Trophoblast cell (in vitro differentiated cells and primary cell): ENCODE measurements around the gene KLF7.

ENCODE experiments used
- DNase-seq, 2 donors: peaks; one replicate each; pipeline ENCODE4 v3.0.0-alpha.2; 2016
- H2AFZ ChIP-seq: 2 replicates; pipeline ENCODE4 v1.6.1; 2013; ENCODE audit warnings: low read length, moderate library complexity, mild to moderate bottlenecking; ENCODE audit not compliant: insufficient read depth, poor library complexity
- H2AK5ac ChIP-seq: 2 replicates; pipeline ENCODE4 v1.6.1; 2013; ENCODE audit warnings: mild to moderate bottlenecking, low read length
- H2BK120ac ChIP-seq: 2 replicates; pipeline ENCODE4 v1.6.1; 2013; ENCODE audit warnings: low read length, mild to moderate bottlenecking, moderate library complexity; ENCODE audit not compliant: insufficient read depth, poor library complexity
- H2BK12ac ChIP-seq: 2 replicates; pipeline ENCODE4 v1.6.1; 2013; ENCODE audit warnings: mild to moderate bottlenecking, low read length, moderate library complexity
- H2BK5ac ChIP-seq: 2 replicates; pipeline ENCODE4 v1.6.1; 2013; ENCODE audit warnings: low read length, low read depth, moderate library complexity, mild to moderate bottlenecking; ENCODE audit not compliant: poor library complexity
- H3K14ac ChIP-seq: 2 replicates; pipeline ENCODE4 v1.6.1; 2013; ENCODE audit warnings: mild to moderate bottlenecking, low read length
- H3K18ac ChIP-seq: 2 replicates; pipeline ENCODE4 v1.6.1; 2013; ENCODE audit warnings: mild to moderate bottlenecking, low read length
- H3K23ac ChIP-seq: 2 replicates; pipeline ENCODE4 v1.6.1; 2013; ENCODE audit warnings: low read length
- H3K27ac ChIP-seq: 2 replicates; pipeline ENCODE4 v1.5.1; 2013; ENCODE audit warnings: low read depth, mild to moderate bottlenecking, inconsistent platforms, low read length, moderate library complexity
- H3K27me3 ChIP-seq: 2 replicates; pipeline ENCODE4 v1.6.1; 2013; ENCODE audit warnings: inconsistent platforms, mild to moderate bottlenecking, low read length, moderate library complexity; ENCODE audit not compliant: insufficient read depth
- H3K36me3 ChIP-seq, 2 experiments: 1 replicate in 1 of 2; 2 replicates in 1 of 2; pipeline ENCODE4 v1.6.1; 2013; ENCODE audit warnings: low read length in 2 of 2, mild to moderate bottlenecking in 2 of 2, moderate library complexity in 1 of 2; ENCODE audit not compliant: insufficient read depth in 2 of 2, control insufficient read depth in 1 of 2
- H3K4ac ChIP-seq: 2 replicates; pipeline ENCODE4 v1.6.1; 2013; ENCODE audit warnings: low read depth, mild to moderate bottlenecking, low read length, moderate library complexity
- H3K4me1 ChIP-seq, 2 experiments: 1 replicate in 1 of 2; 2 replicates in 1 of 2; pipeline ENCODE4 v1.6.1; 2013; ENCODE audit warnings: low read length in 2 of 2, mild to moderate bottlenecking in 2 of 2, moderate library complexity in 1 of 2; ENCODE audit not compliant: insufficient read depth in 2 of 2, control insufficient read depth in 1 of 2
- H3K4me2 ChIP-seq: 2 replicates; pipeline ENCODE4 v1.6.1; 2013; ENCODE audit warnings: inconsistent platforms, mild to moderate bottlenecking, low read length, moderate library complexity
- H3K4me3 ChIP-seq: 2 replicates; pipeline ENCODE4 v1.5.1; 2013; ENCODE audit warnings: mild to moderate bottlenecking, low read depth, low read length, inconsistent platforms
- H3K79me1 ChIP-seq: one replicate; pipeline ENCODE4 v1.6.1; 2013; ENCODE audit warnings: low read length
- H3K79me2 ChIP-seq: 2 replicates; pipeline ENCODE4 v1.6.1; 2013; ENCODE audit warnings: low read length, mild to moderate bottlenecking; ENCODE audit not compliant: control insufficient read depth, insufficient read depth, poor library complexity
- H3K9ac ChIP-seq: 2 replicates; pipeline ENCODE4 v1.6.1; 2013; ENCODE audit warnings: mild to moderate bottlenecking, low read length
- H3K9me3 ChIP-seq: 2 replicates; pipeline ENCODE4 v1.6.1; 2013; ENCODE audit warnings: low read depth, mild to moderate bottlenecking, control low read depth, inconsistent platforms, low read length; ENCODE audit not compliant: insufficient read depth
- H4K12ac ChIP-seq: 2 replicates; pipeline ENCODE4 v1.6.1; 2013; ENCODE audit warnings: low read depth, mild to moderate bottlenecking, low read length, moderate library complexity
- H4K8ac ChIP-seq: 2 replicates; pipeline ENCODE4 v1.6.1; 2013; ENCODE audit warnings: low read depth, mild to moderate bottlenecking, low read length, moderate library complexity
- H4K91ac ChIP-seq: one replicate; pipeline ENCODE4 v1.6.1; 2013; ENCODE audit warnings: low read depth, mild to moderate bottlenecking, low read length, moderate library complexity
- WGBS: extraction: QIAGEN DNeasy Blood & Tissue Kit; methylation state at CpG from one replicate; pipeline ENCODE4 v1.1.7; 2013; ENCODE audit warnings: missing lambda C conversion rate; ENCODE audit not compliant: insufficient read length, insufficient coverage; ENCODE audit errors: extremely low coverage; 5-methylcytosine and 5-hydroxymethylcytosine counted together

Gene KLF7

DNA sequence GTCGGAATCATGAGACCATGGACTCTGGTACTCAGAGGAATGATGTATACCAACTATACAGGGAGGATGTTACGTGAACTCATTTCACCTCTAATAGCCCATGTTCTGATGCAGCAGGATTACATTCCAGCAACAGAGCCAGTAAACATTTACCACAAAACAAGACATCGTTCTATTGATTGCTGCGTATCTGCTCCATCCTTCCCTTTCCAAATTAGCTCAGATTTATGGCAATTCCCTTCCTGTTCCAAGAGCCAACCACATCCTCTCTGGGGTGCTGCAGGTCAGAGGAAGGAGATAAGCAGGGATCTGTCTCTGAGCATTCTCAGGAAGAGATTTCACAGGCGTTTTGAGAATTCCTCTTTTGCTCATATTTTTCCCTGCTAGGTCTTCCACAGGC, 98.3 kb downstream of the KLF7 start:
- Histone ChIP-seq H3K4me1 (peaks cover 0 to 2% of the 10 kb centered on the region in 2 experiments), H3K14ac (no peak overlapping the region), H3K79me2 (no peaks in the 10 kb centered on the region), H4K91ac (no peak overlapping the region), H3K18ac (no peak overlapping the region), H2AFZ (no peak overlapping the region), H4K12ac (no peak overlapping the region), H3K27ac (no peak overlapping the region), H2AK5ac (no peak overlapping the region), H3K4ac (no peak overlapping the region), H3K36me3 (no peaks in the 10 kb centered on the region), H3K4me3 (no peak overlapping the region), H3K27me3 (no peaks in the 10 kb centered on the region), H3K23ac (no peak overlapping the region), H3K9me3 (peaks cover 1% of the 10 kb centered on the region), H3K79me1 (no peaks in the 10 kb centered on the region), H2BK120ac (no peak overlapping the region), H2BK5ac (no peak overlapping the region), H4K8ac (no peak overlapping the region), H3K9ac (no peak overlapping the region), H2BK12ac (no peak overlapping the region), H3K4me2 (no peak overlapping the region)
- DNase-seq: no peak
- WGBS: no CpG with 5 or more reads among the region's 5 CpGs

DNA sequence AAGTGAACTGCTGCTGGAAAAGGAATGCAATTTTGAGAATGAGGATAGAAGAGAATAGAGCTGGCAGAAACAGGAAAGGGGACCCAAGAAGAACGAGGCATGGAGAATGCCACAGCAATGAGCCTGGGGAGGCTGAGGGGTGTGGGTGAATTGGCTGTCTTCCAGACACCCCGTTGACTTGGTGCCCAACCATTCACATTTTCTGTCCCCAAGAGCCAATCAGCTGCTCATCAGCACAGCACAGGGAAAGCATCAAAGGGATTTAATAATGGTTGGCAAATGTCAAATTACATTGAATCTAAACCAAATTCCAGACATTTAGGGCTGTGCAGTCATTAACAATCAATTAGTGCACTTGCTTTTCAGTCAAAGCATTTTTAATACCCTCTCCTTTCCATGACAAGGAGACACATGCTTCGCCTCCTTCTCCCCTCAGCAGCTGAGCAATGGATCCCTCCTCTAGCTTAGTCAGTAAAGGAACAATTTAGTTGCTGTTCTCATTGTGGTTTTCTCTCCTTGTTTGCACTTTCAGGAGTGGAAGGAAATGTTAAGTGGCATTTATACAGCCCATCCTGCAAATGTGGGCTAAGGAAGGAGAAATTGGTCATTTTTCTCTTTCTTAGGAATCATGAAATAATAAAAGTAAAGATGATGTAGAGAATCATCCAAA, 98.8 kb downstream of the KLF7 start:
- Histone ChIP-seq H3K27me3 (no peaks in the 10 kb centered on the region), H3K36me3 (no peaks in the 10 kb centered on the region), H2BK12ac (no peak overlapping the region), H4K91ac (no peak overlapping the region), H3K9me3 (peaks cover 1% of the 10 kb centered on the region), H4K8ac (no peak overlapping the region), H3K4me2 (no peak overlapping the region), H3K23ac (no peak overlapping the region), H3K18ac (no peak overlapping the region), H3K4ac (no peak overlapping the region), H3K79me1 (no peaks in the 10 kb centered on the region), H3K14ac (no peak overlapping the region), H2AFZ (no peak overlapping the region), H2BK5ac (no peak overlapping the region), H4K12ac (no peak overlapping the region), H3K79me2 (no peaks in the 10 kb centered on the region), H3K4me3 (no peak overlapping the region), H3K9ac (no peak overlapping the region), H2AK5ac (no peak overlapping the region), H3K4me1 (peaks cover 0 to 2% of the 10 kb centered on the region in 2 experiments), H2BK120ac (no peak overlapping the region), H3K27ac (no peak overlapping the region)
- no peak for DNase-seq
- WGBS: no CpG with 5 or more reads among the region's 3 CpGs

DNA sequence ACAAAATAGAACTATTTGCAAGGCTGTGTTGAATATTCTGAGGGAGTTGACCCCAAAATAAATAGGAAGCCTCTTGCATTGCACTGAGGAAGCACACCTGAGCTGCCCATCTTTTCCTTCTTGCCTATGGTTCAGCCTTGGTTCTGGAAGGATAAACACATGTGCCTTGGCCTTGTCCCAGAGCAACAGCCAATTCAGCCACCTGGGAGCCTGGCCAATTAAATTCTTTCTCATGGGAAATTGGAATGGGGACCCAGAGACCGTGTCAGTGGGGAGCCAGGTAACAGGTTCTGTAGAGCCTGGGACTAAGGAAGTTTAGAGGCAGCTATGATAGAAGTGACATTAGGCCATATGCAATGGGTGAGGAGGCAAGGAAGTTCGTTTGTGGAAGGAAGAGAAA, 99.6 kb downstream of the KLF7 start:
- 100% methylated on average over 1 of the region's 2 CpGs for WGBS

DNA sequence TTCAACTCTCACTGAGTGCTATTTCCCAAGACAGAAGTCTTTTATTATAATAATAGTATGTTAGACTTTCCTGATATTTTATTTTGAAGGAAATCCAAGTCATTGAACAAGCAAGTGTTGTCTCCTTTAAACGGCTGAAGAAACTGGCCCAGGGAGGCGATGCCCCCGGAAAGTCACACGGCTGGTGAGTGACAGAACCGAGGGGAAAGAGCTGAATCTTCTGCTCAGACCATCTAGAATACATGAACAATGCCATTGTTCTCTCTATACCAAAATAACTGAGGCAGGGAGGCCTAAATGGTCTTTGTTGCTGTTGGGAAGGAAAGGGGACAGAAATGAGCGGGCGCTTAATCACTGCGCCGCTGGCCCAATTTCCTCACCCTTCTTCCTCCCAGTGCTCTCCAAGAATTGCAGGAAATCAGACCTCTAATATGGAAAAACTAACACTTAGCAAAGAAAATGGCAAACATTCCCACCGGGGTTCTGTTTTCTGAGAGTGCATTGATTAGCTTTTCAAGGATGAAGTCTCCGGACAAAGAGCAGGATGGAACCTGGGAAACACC, 101.5 kb downstream of the KLF7 start:
- H2BK5ac ChIP-seq: no peak overlapping the region
- H4K8ac ChIP-seq: no peak overlapping the region
- H2BK12ac ChIP-seq: no peak overlapping the region
- no peak overlapping the region for H2AK5ac ChIP-seq
- H3K4me1 ChIP-seq: peaks cover 0 to 2% of the 10 kb centered on the region in 2 experiments
- no peaks in the 10 kb centered on the region for H3K79me1 ChIP-seq
- H3K27me3 ChIP-seq: no peaks in the 10 kb centered on the region
- no peak overlapping the region for H3K4me2 ChIP-seq
- H2BK120ac ChIP-seq: no peak overlapping the region
- no peak overlapping the region for H3K9ac ChIP-seq
- H3K23ac ChIP-seq: no peak overlapping the region
- no peak overlapping the region for H4K91ac ChIP-seq
- no peak overlapping the region for H2AFZ ChIP-seq
- peaks cover 1% of the 10 kb centered on the region for H3K9me3 ChIP-seq
- H3K4me3 ChIP-seq: no peak overlapping the region
- H3K14ac ChIP-seq: no peak overlapping the region
- no CpG with 5 or more reads among the region's 11 CpGs for WGBS
- no peak overlapping the region for H4K12ac ChIP-seq
- H3K18ac ChIP-seq: no peak overlapping the region
- no peak overlapping the region for H3K4ac ChIP-seq
- H3K79me2 ChIP-seq: no peaks in the 10 kb centered on the region
- H3K36me3 ChIP-seq: no peaks in the 10 kb centered on the region
- no peak for DNase-seq
- H3K27ac ChIP-seq: no peak overlapping the region

More for the DNA sequence above, 99.6 kb downstream of the KLF7 start:
- Histone ChIP-seq H3K27ac (no peak overlapping the region), H4K8ac (no peak overlapping the region), H2BK5ac (no peak overlapping the region), H3K36me3 (no peaks in the 10 kb centered on the region), H2AK5ac (no peak overlapping the region), H2BK120ac (no peak overlapping the region), H3K18ac (no peak overlapping the region), H3K79me2 (no peaks in the 10 kb centered on the region), H3K4me1 (peaks cover 0 to 2% of the 10 kb centered on the region in 2 experiments), H3K14ac (no peak overlapping the region), H3K4ac (no peak overlapping the region), H4K91ac (no peak overlapping the region), H3K9ac (no peak overlapping the region), H2AFZ (no peak overlapping the region), H4K12ac (no peak overlapping the region), H2BK12ac (no peak overlapping the region), H3K79me1 (no peaks in the 10 kb centered on the region), H3K23ac (no peak overlapping the region), H3K4me2 (no peak overlapping the region), H3K9me3 (peaks cover 1% of the 10 kb centered on the region), H3K4me3 (no peak overlapping the region), H3K27me3 (no peaks in the 10 kb centered on the region)
- no peak for DNase-seq
